ENCODE measurements around the gene ALOX15B. TPM values are rescaled to one million over a fixed set of nuclear protein-coding genes. Genes with fewer than 3 reads are reported as not detected.

The ALOX15B gene
- polyA plus RNA-seq, 1 of the 3 experiments (the other 2 are of a cell fraction): not detected

DNA sequence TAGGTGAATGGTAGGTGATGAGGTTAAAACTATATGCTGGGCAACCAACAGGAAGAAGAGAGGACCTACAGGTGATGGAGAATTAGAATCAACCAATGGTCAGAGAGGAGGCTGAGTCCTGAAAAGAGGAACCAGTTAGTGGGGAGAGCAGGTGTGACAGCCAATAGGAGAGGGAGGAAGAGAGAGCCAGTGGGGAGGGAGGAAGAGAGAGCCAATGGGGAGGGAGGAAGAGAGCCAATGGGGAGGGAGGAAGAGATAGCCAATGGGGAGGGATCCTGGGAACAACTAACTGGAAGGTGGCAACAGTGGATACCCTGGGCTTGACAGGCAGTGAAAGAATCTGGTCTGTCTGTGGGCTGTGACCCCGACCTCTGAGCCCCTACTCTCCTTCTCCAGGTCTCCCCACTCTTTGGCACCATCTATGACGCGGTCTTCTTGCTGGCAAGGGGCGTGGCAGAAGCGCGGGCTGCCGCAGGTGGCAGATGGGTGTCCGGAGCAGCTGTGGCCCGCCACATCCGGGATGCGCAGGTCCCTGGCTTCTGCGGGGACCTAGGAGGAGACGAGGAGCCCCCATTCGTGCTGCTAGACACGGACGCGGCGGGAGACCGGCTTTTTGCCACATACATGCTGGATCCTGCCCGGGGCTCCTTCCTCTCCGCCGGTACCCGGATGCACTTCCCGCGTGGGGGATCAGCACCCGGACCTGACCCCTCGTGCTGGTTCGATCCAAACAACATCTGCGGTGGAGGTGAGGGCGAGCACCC, 32.7 kb upstream of the ALOX15B start:
- peak; percentile 57 for DNase-seq
- no peak overlapping the region for H3K4me3 ChIP-seq (ENCODE audit: low read depth in 2 of 2, low read length in 1 of 2)
- 80% methylated on average over 14 of the region's 30 CpGs for WGBS (ENCODE audit: low lambda C conversion rate)
- H3K36me3 ChIP-seq (replicated peaks in 1 of 2; ENCODE audit: control insufficient read depth in 1 of 2, insufficient read depth in 2 of 2, low read length in 1 of 2): no peaks in the 10 kb centered on the region
- no peaks in the 10 kb centered on the region for H3K4me1 ChIP-seq (ENCODE audit: control insufficient read depth in 1 of 2, insufficient read depth in 2 of 2, low read depth in 1 of 2, low read length in 1 of 2)
- no peaks in the 10 kb centered on the region for H3F3A ChIP-seq (replicated peaks; ENCODE audit: insufficient read depth)
- H3K4me2 ChIP-seq: no peak overlapping the region
- H3K27ac ChIP-seq (ENCODE audit: low read depth in 2 of 2, low read length in 1 of 2): no peak overlapping the region
- TF ChIP-seq, protein P1, sequence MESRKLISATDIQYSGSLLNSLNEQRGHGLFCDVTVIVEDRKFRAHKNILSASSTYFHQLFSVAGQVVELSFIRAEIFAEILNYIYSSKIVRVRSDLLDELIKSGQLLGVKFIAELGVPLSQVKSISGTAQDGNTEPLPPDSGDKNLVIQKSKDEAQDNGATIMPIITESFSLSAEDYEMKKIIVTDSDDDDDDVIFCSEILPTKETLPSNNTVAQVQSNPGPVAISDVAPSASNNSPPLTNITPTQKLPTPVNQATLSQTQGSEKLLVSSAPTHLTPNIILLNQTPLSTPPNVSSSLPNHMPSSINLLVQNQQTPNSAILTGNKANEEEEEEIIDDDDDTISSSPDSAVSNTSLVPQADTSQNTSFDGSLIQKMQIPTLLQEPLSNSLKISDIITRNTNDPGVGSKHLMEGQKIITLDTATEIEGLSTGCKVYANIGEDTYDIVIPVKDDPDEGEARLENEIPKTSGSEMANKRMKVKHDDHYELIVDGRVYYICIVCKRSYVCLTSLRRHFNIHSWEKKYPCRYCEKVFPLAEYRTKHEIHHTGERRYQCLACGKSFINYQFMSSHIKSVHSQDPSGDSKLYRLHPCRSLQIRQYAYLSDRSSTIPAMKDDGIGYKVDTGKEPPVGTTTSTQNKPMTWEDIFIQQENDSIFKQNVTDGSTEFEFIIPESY (IDR thresholded peaks at IDR 0.05; ENCODE audit: borderline replicate concordance, low read depth): no peak
- TF ChIP-seq RFX5 (IDR thresholded peaks at IDR 0.05; ENCODE audit: low read length): no peak
- TF ChIP-seq GATA2 (CRISPR knock-in tag; IDR thresholded peaks at IDR 0.05): no peak
- TF ChIP-seq, protein P2, sequence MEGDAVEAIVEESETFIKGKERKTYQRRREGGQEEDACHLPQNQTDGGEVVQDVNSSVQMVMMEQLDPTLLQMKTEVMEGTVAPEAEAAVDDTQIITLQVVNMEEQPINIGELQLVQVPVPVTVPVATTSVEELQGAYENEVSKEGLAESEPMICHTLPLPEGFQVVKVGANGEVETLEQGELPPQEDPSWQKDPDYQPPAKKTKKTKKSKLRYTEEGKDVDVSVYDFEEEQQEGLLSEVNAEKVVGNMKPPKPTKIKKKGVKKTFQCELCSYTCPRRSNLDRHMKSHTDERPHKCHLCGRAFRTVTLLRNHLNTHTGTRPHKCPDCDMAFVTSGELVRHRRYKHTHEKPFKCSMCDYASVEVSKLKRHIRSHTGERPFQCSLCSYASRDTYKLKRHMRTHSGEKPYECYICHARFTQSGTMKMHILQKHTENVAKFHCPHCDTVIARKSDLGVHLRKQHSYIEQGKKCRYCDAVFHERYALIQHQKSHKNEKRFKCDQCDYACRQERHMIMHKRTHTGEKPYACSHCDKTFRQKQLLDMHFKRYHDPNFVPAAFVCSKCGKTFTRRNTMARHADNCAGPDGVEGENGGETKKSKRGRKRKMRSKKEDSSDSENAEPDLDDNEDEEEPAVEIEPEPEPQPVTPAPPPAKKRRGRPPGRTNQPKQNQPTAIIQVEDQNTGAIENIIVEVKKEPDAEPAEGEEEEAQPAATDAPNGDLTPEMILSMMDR (IDR thresholded peaks at IDR 0.05): no peak
- TF ChIP-seq, protein P3, sequence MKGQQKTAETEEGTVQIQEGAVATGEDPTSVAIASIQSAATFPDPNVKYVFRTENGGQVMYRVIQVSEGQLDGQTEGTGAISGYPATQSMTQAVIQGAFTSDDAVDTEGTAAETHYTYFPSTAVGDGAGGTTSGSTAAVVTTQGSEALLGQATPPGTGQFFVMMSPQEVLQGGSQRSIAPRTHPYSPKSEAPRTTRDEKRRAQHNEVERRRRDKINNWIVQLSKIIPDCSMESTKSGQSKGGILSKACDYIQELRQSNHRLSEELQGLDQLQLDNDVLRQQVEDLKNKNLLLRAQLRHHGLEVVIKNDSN (IDR thresholded peaks at IDR 0.05; ENCODE audit: borderline replicate concordance, low read depth): no peak
- no peaks in the 10 kb centered on the region for H4K20me1 ChIP-seq (ENCODE audit: insufficient read depth)
- no peaks in the 10 kb centered on the region for H3K79me2 ChIP-seq (ENCODE audit: insufficient read depth)
- H3K9ac ChIP-seq: no peak overlapping the region
- no peaks in the 10 kb centered on the region for H3K9me2 ChIP-seq
- H3K9me3 ChIP-seq: no peaks in the 10 kb centered on the region
- 0 out of 2 replicates have a peak, but pooled peaks cover 4% of the 10 kb centered on the region for H3K27me3 ChIP-seq (ENCODE audit: insufficient read depth)
- no peak overlapping the region for H2AFZ ChIP-seq (ENCODE audit: low read depth)
- ChIA-PET POLR2A (interaction anchor here (0.6 kb wide), 1 partner anchor 346 kb away, joined by 3 read pairs; no protein-coding TSS in a partner anchor), CTCF (interaction anchor here (1.2 to 13.9 kb wide), 6 partner anchors 15 to 104 kb away, joined by 3 to 196 read pairs (median 6); no protein-coding TSS in a partner anchor)

DNA sequence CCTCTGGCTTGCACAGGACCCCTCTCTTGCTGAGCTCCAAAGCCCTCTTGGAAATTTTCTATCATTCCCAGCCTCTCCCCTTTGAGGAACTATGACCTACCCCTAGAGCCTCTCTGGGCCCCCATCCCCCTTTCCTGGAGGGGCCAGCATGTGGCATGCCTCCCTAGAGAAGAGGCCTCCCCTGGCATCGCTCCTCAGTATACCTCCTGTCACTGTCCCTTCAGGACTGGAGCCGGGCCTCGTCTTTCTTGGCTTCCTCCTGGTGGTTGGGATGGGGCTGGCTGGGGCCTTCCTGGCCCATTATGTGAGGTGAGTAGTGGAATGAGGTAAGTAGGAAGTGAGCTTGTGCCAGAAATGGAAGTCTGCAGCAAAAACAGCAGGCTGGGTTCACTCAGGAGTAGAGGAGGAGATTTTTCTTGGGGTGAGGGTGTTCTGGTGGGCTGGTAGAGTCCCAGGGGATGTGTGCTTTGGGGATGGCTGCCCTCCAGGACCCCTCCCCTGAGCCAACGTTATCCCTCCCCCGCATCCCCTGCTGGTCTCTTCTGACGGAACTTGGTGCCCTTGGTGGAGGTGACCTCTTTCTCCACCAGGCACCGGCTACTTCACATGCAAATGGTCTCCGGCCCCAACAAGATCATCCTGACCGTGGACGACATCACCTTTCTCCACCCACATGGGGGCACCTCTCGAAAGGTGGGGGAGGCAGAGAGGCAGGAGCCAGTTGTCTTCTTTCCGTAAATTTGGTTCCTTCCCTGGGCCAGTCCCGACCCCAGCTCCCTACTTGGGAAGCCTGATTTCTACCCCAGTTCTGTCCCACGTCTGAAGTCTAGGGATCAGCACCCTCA, 31.8 kb upstream of the ALOX15B start:
- Histone ChIP-seq H3K9me2 (no peaks in the 10 kb centered on the region), H2AFZ (ENCODE audit: low read depth) (no peak overlapping the region), H4K20me1 (ENCODE audit: insufficient read depth) (no peaks in the 10 kb centered on the region), H3F3A (replicated peaks; ENCODE audit: insufficient read depth) (no peaks in the 10 kb centered on the region), H3K4me1 (ENCODE audit: control insufficient read depth in 1 of 2, insufficient read depth in 2 of 2, low read depth in 1 of 2, low read length in 1 of 2) (no peaks in the 10 kb centered on the region), H3K9me3 (no peaks in the 10 kb centered on the region), H3K4me3 (ENCODE audit: low read depth in 2 of 2, low read length in 1 of 2) (no peak overlapping the region), H3K27me3 (ENCODE audit: insufficient read depth) (0 out of 2 replicates have a peak, but pooled peaks cover 1% of the 10 kb centered on the region), H3K36me3 (replicated peaks in 1 of 2; ENCODE audit: control insufficient read depth in 1 of 2, insufficient read depth in 2 of 2, low read length in 1 of 2) (no peaks in the 10 kb centered on the region), H3K4me2 (no peak overlapping the region), H3K79me2 (ENCODE audit: insufficient read depth) (no peaks in the 10 kb centered on the region), H3K9ac (no peak overlapping the region), H3K27ac (ENCODE audit: low read depth in 2 of 2, low read length in 1 of 2) (no peak overlapping the region)
- ChIA-PET POLR2A (interaction anchor here (0.6 kb wide), 1 partner anchor 345 kb away, joined by 3 read pairs; no protein-coding TSS in a partner anchor), CTCF (interaction anchor here (1.2 to 13.9 kb wide), 3 partner anchors 16 to 103 kb away, joined by 3 to 196 read pairs (median 5); no protein-coding TSS in a partner anchor)
- DNase-seq: no peak
- WGBS (ENCODE audit: low lambda C conversion rate): 68% methylated on average over 11 of the region's 14 CpGs
- TF ChIP-seq EZH2phosphoT487 (IDR thresholded peaks at IDR 0.05; ENCODE audit: borderline replicate concordance, low read depth) (no peak), RFX5 (IDR thresholded peaks at IDR 0.05; ENCODE audit: low read length) (no peak), RCOR1 (IDR thresholded peaks at IDR 0.05; ENCODE audit: low read length) (no peak), MXI1 (IDR thresholded peaks at IDR 0.05; ENCODE audit: low read depth, low read length) (no peak), ELF1 (IDR thresholded peaks at IDR 0.05) (no peak), SIN3A (IDR thresholded peaks at IDR 0.05; ENCODE audit: borderline replicate concordance, low read depth, low read length) (no peak)
- TF ChIP-seq, protein P4, sequence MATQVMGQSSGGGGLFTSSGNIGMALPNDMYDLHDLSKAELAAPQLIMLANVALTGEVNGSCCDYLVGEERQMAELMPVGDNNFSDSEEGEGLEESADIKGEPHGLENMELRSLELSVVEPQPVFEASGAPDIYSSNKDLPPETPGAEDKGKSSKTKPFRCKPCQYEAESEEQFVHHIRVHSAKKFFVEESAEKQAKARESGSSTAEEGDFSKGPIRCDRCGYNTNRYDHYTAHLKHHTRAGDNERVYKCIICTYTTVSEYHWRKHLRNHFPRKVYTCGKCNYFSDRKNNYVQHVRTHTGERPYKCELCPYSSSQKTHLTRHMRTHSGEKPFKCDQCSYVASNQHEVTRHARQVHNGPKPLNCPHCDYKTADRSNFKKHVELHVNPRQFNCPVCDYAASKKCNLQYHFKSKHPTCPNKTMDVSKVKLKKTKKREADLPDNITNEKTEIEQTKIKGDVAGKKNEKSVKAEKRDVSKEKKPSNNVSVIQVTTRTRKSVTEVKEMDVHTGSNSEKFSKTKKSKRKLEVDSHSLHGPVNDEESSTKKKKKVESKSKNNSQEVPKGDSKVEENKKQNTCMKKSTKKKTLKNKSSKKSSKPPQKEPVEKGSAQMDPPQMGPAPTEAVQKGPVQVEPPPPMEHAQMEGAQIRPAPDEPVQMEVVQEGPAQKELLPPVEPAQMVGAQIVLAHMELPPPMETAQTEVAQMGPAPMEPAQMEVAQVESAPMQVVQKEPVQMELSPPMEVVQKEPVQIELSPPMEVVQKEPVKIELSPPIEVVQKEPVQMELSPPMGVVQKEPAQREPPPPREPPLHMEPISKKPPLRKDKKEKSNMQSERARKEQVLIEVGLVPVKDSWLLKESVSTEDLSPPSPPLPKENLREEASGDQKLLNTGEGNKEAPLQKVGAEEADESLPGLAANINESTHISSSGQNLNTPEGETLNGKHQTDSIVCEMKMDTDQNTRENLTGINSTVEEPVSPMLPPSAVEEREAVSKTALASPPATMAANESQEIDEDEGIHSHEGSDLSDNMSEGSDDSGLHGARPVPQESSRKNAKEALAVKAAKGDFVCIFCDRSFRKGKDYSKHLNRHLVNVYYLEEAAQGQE (IDR thresholded peaks at IDR 0.05; ENCODE audit: low read depth, low read length): no peak
- TF ChIP-seq, protein P2 (IDR thresholded peaks at IDR 0.05): no peak
